AG08395 (cell line): ENCODE results near the gene ZNF445.
"Not testable (repeated sequence)": the region's sequence is repeated elsewhere in the genome, so short reads cannot be mapped to it uniquely, and the experiment has no call there.

Experiments
- DNase-seq: peaks from one replicate; pipeline ENCODE4 v3.0.0; 2012; ENCODE audit warnings: mixed read lengths, low spot score

Gene ZNF445

DNA sequence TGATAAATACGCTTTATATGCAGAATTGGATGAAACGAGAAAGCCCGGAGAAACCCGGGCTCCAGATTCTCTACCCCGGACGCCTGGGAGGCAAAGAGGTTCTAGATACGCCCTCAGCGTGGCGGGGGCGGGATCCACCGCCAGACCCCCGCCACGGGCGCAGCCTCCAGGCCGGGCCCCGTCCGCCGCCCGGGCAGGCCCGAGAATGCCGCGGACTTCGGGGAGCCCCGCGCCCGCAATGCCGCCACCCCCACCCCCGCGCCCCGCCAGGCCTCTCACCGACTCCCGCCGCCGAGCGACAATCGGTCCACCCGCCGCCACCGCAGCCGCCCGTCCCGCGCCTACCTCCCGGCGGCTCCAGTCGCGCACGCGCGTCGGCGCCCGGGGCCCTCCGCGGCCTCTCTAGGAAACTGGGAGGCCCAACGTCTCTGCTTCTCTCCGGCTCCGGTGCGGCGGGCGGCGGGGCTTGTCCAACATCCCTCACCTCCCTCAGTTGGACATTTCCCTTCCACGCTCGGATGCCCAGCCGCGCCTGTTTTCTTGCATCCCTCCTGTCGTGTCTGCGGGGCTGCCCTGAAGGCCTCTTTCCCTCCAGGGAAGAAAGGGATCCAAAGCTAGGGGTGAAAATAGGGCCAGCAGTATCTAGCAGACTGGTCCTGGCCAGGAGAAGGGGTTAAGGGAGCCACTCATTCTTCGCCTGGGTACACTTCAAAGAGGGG, at the start of gene ZNF445:
TSS of gene ZNF445 (minus strand) at position 359 of the 719 bp plus-strand sequence. CDS start 22,121 bp downstream, outside the sequence.
- DNase-seq, result peak; percentile 98

DNA sequence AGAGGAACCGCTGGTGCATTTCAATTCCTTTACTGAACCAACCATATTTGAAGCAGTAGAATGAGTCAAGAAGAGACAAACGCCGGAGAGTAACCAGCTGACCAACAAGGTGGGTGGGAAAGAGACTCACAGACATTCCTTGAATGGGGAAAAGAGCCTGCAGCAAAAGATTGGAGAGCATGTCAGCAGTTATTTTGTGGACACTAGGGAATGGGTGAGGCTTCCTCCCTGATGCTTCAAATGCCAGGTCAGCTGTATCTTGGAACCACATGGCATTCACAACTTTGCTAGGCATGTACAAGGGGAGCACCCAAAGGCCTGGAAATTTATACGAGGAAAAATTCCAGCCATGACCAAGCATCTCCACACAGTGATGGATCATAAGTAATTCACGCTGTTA, 47.6 kb upstream of the ZNF445 start:
- DNase-seq, result no peak

DNA sequence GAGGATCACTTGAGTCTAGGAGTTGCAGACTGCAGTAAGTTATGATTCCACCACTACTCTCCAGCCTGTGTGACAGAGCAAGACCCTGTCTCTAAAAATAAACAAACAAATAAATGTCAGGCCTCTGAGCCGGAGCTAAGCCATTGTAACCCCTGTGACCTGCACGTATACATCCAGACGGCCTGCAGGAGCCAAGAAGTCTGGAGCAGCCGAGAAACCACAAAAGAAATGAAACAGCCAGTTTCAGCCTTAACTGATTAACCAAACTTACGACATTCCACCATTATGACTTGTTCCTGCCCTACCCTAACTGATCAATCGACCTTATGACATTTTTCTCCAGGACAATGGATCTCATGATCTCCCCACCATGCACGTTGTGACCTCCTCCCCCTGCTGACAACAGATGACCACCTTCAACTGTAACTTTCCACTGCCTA, 45.0 kb upstream of the ZNF445 start:
- no peak for DNase-seq

DNA sequence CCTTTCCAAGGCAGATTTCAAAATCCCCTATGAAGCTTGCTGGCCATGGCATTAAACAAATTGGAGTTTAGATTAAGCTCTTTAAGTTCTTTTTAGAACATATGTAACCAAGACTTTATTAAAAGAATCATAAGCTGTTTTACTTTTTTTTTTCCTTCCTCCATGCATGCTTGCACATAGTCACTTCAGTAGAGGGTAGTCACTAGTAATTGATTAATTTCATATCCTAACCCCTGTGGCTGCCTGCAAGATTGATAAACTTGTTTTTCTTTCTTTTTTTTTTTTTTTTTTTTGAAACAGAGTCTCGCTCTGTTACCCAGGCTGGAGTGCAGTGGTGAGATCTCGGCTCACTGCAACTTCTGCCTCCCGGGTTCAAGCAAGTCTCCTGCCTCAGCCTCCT, 44.3 kb upstream of the ZNF445 start:
- no peak for DNase-seq

DNA sequence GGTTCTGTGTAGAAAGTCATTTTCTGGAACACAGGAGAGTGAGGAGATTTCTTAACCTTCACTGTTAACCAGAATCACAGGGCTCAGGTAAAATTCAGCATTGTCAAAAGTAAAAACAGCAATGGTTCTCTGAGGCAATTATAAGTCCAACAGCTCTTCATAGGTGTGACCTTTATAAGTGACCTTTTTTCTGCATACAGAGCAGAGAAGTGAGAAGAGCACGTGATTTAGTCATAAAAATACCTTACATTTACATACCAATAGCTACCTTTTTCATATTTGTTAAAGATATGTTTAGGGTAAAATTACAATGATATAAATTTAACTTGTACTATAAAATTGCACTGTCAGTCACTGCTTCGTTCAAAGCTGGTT, 41.3 kb upstream of the ZNF445 start:
- no peak for DNase-seq

DNA sequence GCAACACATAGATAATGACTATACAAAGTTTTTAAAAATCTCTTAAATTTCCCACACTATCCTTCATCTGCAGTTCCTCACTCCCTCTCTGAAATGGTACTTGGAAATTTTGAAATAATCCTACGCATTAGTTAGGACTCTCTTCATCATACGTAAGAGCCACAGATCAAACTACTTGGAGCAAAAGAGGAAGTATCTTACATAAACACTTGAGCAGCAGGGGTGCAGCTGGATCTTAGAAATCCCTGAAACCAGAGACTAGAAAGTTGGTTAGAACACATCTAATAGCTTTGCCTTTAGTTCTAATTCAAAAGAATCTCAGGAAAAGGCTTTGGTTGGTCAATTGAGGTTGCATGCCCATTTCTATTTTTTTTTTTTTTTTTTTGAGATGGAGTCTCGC, 38.8 kb upstream of the ZNF445 start:
- DNase-seq, result no peak

DNA sequence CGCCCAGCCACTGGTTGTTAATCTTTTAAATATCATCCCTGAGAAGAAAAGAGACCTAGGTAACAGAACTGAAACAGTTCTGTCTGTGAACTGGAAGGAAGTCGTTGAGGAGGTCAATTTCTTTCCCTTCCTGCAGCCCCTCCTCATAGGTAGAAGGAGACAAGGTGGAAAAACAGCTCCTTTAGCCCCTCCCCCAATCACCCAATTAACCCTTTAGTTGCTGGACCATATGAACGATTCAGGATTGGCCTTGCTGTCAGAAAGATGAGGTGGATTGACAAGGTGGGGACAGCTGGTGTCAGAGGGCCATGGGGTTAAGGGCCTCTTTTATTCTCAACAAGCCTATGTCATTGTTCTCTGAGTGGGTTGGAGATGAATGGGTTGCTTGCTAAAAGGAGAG, 36.0 kb upstream of the ZNF445 start:
- no peak for DNase-seq

DNA sequence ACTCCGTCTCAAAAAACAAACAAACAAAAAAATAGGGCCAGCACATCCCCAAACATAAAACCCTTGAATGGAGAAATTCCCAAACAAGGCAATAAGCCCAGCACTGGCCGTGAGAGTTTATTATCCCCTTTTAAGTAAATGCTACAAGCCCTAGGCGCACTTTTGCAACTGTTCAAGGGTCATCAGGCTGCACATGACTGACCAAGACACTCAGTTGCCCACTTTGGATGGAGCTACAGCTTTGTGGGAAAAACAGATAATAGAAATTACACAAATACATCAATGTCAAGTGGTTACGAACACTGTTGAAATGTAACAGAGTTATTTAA, 33.7 kb upstream of the ZNF445 start:
- DNase-seq, result no peak

DNA sequence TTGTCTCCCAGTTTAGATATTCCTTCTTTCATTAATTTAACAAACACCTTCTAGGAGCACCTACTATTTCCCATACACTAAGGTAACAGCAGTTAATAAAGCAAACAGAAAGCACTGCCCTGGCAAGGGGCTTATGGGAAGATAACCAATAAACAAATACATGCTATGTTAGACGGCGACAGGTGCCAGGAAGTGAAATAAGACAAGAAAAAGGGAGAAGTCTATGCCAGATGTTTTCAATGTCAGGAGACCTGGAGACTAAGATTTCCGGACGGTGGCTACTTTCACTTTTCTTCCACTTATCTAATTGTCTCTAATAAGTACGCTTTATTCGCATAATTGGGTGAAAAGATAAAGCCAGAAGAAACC, 32.5 kb upstream of the ZNF445 start:
- DNase-seq, result no peak

DNA sequence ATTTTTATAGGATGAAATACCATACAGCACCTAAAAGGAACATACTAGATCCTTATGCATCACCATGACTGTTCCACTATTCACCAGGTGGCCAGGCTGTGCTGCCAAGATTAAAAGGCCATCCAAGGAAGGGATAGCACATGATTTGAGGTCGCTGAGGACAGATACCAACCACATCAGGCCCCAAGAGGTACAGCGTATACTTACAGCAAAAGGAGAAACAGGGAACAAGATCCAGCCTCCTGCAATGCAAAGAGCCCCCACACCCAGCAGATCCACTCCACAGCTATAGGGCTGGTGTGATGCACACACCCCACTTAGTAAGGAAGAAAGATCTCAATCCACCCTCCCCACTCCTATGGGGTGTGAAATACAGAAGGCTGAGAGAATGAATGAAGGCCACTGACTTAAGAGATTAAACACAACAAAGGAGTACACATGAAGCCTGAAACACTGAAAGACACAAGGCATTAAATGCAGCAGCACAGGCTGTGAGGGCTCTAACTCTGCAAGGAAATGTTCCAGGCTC, 32.0 kb upstream of the ZNF445 start:
- no peak for DNase-seq

DNA sequence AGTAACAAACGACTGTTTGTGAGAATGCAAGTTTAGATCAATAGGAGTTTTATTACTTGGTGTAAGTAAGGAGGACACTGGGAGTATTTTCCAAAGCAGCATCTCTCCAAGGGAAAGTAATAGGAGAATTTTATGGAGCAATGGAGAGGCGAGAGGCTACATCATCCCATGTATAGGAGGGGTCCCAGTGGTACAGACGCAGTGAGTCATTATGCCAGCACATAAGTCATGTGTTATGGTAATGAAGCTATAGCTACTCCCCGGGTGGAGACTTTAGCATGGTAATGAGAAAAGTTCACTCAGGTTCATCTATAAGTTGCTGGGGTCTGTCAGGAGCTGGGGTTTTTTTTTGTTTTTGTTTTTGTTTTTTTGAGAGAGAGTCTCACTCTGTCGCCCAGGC, 29.5 kb upstream of the ZNF445 start:
- DNase-seq, result no peak

DNA sequence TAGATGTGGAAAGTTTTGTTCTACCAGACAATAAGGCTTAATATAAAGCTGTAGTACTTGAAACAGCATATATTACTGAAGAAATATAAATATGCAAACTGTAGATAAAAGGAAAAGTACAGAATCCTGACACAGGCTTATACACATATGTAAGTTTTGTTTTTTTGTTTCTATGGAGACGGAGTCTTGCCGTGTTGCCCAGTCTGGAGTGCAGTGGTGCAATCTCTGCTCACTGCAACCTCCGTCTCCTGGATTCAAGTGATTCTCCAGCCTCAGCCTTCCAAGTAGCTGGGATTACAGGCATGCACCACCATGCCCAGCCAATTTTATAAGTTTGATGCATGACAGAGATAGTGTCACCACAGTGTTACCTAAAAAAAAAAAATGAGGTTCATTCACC, 29.1 kb upstream of the ZNF445 start:
- DNase-seq, result no peak

DNA sequence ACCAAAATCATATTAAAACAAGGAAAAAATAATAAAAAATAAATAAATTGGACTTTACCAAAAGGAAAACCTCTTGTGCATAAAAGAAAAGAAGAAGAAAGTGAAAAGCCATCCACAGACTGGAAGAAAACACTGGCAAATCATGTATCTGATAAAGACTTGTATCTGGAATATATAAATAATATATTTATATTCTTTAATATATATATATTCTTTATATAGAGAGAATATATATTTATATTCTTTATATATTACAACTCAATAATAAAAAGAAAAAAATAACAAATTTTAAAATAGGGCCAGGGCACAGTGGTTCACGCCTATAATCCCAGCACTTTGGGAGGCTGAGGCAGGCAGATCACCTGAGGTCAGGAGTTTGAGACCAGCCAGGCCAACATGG, 27.1 kb upstream of the ZNF445 start:
- DNase-seq, result no peak

DNA sequence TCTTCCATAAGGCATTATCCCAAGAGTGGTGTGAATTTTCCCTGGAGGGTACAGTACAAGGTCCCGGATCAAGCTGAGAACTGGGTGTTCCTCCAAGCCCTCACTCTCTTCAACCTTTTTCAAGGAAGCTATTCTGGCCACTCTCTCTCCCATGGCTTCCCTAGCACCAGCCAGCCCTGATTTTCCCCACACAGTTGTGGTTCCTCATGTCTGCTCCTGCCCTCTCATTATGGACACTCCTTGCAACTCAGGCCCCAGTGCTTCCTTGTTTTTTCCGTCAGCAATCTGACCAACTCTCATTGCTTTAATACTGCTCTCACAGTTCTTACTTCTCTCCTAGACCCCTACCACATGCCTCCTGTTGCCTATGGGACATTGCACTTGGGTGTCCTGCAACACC, 25.7 kb upstream of the ZNF445 start:
- not testable (repeated sequence) for DNase-seq

DNA sequence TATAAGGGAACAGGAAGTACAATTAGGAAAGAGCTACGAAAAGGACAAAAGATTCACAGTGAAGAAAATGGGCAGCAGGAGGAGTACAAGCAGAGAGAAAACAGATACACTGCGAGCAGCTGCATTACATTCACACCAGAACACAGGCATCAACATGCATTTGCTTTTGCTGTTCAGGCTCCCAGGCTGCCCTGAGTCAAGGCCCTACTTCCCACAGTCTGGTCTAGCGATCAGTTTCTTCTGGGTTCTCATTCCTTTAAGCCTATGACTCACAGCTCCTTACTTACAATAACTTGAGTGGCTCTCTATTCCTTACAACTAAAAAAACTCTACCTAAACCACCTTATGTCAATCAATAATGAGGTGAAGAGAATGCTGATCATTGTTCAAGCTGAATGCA, 24.5 kb upstream of the ZNF445 start:
- DNase-seq, result no peak

DNA sequence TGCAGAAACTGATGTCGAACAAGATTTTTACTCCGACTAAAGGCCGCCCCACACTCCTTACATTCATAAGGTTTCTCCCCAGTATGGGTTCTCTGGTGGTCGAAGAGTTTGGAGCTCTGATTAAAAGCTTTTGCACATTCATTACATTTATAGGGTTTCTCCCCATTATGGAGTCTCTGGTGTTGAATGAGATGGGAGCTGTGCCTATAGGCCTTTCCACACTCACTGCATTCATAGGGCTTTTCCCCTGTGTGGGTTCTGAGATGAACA, 22.4 kb upstream of the ZNF445 start:
- DNase-seq, result not testable (repeated sequence)

DNA sequence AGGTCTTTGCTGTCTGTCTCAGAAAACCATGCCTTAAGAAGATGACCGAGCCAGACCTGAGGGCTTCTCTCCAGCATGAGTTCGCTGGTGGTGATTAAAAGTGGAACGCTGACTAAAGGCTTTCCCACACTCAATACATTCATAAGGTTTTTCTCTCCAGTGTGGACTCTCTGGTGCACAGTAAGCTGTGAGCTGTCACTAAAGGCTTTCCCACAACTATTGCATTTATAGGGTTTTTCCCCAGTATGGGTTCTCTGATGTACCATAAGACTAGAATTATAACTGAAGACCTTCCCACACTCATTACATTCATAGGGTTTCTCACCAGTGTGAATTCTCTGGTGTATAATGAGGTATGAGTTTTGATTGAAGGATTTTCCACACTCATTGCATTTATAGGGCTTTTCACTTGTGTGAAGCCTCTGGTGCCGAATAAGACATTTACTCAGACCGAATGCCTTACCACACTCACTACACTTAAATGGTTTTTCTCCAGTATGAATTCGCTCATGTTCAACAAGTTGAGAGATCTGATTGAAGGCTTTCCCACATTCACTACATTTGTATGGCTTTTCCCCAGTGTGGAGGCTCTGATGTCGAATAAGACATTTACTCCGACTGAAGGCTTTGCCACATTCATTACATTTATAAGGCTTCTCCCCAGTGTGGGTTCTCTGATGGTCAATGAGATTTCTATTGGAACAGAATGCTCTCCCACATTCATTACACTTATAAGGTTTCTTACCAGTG, 21.9 kb upstream of the ZNF445 start:
- no peak for DNase-seq

DNA sequence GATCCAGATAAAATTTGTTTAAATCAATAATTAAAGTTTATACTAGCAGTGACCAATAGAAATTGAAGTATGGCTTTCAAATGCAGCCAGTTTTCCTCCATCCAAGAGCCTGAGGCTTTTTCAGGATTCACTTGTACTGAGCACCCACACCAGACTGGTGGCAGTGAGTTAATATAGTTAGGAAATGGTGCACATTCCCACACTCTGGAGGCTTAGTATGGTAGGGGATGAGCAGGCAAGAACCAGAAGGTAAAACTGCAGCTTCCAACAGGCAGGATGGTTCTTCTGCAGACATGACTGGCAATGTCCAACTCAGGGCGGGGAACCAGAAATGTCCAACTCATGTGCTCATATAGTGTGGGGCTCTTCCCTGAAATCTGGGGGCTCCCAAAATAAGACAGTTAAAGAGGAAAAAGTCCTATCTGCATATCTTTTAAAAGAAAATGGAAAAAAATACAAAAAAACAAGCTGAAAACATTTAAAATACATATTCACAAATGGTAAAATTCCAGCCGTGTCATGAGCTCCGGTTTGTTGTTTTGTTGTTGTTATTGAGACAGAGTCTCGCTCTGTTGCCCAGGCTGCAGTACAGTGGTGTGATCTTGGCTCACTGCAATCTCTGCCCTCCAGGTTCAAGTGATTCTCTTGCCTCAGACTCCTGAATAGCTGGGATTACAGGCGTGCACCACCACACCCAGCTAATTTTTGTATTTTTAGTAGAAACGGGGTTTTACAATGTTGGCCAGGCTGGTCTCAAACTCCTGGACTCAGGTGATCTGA, 18.4 kb upstream of the ZNF445 start:
- no peak for DNase-seq

DNA sequence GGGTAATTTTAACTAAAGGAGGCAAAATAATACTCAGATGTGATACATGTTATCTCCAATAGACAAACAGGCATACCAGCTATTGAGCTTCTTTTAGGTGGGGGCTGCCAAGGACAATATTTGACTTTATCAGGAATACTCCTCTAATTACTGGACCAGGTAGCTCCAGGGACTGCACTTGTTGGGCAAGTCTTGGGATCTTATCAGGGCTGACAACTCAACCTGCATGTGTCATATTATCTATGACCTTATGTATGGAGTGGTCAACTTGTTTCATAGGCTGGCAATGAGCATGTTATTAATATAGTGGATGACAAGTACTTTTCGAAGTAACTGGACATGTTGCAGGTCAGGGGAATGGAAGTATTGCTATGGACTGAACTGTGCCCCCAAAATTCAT, 15.0 kb upstream of the ZNF445 start:
- DNase-seq, result no peak

DNA sequence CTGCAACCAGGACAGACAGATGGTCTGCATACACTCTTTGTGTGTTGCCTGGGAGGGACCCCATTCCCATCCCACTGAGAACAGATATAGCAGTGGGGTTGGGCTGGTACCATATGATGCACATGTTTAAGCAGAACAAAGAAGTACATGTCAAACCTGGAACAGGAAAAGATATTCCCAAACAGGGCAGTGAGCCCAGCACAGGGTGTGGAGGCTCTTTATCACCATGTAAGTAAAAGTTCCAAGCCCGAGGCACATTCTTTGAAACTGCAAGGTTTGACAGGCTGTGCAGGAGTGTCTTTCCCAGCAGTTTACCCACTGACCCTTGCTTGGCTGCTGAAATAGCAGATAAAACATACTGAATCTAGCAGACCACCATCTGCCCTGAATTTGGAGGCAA, 5.3 kb upstream of the ZNF445 start:
- DNase-seq, result no peak

DNA sequence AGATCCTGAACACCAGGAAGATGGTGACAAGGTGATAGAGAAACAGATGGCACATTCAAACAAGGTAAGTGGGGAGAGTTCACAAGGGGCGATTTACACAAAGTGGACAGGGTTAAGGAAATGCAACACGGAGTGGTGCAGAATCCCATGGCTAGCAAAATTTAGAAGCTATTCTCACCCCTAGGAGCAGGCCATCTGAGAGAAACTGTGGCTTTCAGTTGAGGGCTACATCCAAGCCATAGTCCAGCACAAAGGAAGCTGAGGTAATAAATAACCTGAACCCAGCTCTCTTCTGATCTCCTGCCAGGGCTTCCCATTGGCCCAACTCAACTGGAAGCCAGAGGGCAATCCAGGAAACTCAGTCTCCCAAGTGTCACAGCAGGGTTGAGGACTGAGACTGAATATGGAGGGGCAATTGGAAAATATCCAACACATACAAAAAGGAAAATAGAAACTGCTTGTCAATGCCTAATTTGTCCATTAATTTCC, 1.2 kb upstream of the ZNF445 start:
- no peak for DNase-seq

DNA sequence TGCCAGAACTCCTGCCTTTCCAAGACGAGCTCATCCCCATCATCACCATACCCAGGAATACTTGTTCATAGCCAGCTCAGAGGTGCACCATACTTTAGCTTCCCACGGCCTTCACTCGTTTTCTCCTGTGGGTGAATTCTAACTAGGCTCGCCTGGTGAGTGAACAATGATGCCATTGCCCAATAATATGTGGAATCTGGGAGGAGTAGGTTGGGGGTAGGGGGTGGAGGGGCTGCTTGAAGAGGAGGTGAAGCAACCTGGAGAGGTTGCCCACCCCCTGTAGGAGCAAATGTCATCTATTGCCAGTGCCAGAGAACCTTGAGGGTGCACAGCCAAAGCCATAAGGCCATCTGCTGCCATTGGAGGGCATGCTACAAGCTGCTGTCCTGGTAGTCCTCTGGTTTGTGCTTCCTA, 592 bp upstream of the ZNF445 start:
- no peak for DNase-seq

DNA sequence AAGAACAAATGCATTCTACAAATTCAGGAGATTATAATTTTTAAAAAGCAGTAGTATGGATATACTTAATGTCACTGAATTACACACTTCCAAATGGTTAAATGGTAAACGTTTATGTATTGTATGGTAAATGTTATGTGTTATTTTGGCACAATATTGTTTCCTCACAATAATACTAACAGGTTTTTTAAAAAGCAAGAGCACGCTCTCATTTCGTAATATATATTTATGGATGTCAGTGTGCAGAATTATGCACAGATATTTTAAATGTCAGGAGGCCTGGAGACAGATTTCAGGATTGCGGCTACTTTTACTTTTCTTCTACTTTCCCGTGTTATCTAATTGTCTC, 533 bp downstream of the ZNF445 start:
- DNase-seq, result no peak
